ENCODE measurements around the gene PKNOX2.

DNA sequence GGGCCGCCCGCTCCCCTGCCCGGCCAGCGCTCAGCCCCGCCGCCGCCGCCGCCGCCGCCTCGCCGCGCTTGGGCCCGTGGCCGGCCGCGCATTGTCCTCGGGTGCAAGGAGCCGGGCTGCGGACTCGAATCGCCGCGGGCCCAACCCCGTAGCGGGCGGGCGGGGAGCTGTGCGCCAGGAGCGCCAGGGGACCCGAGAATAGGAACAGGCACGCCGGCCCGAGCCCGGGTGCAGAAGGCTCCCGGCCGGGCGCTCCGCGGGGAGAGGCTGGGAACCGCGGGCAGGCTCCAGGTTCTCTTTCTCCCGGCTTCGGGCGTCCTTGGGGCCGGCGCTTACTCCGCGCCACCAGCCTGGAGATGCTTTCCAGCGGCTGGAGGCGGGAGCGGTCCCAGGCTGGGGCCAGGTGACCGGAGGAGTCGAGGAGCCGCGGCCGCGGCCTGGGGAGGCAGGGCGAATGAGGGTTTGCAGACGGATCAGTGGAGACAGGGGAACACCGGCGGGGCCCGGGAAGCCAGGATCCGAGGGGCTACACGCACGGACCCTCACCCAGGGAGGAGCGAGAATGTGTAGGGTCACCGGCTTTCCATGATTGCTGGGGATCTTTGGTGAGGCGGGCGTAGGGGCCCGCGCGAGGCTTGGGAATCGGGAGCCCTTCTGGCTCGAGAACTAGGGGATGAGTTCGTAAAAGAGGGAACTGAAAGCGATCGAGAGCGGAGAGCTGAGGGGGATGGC is 726 bp downstream of the PKNOX2 start:
- TF ChIP-seq POLR2A (IDR thresholded peaks at IDR 0.05; ENCODE audit: low read length) (no peak), GATA1 (IDR thresholded peaks at IDR 0.05; ENCODE audit: low read depth, low read length) (no peak)
